Astrocyte of the cerebellum (primary cell): Measurements from ENCODE around the gene PM20D1.
"Not testable (repeated sequence)": the region's sequence is repeated elsewhere in the genome, so short reads cannot be mapped to it uniquely, and the experiment has no call there.

Experiments
- DNase-seq: peaks from one replicate; pipeline ENCODE4 v3.0.0-alpha.2; 2011; ENCODE audit warnings: low read depth
- H3K4me3 ChIP-seq: 2 replicates; pipeline ENCODE4 v1.5.1; 2011; ENCODE audit warnings: mild to moderate bottlenecking, low read depth, low read length, moderate library complexity
- in situ Hi-C: cut with HindIII; loops from 2 replicates; pipeline ENCODE4 v1.10.0; 2017; ENCODE audit warnings: low sequenced_read_pairs
- TF ChIP-seq, protein P1 (sequence below): IDR thresholded peaks from 2 replicates; pipeline ENCODE4 v1.5.1; 2012; ENCODE audit warnings: low read length, low read depth, moderate library complexity, mild to moderate bottlenecking; ENCODE audit errors: missing control alignments

PM20D1 gene, protein sequence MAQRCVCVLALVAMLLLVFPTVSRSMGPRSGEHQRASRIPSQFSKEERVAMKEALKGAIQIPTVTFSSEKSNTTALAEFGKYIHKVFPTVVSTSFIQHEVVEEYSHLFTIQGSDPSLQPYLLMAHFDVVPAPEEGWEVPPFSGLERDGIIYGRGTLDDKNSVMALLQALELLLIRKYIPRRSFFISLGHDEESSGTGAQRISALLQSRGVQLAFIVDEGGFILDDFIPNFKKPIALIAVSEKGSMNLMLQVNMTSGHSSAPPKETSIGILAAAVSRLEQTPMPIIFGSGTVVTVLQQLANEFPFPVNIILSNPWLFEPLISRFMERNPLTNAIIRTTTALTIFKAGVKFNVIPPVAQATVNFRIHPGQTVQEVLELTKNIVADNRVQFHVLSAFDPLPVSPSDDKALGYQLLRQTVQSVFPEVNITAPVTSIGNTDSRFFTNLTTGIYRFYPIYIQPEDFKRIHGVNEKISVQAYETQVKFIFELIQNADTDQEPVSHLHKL

DNA sequence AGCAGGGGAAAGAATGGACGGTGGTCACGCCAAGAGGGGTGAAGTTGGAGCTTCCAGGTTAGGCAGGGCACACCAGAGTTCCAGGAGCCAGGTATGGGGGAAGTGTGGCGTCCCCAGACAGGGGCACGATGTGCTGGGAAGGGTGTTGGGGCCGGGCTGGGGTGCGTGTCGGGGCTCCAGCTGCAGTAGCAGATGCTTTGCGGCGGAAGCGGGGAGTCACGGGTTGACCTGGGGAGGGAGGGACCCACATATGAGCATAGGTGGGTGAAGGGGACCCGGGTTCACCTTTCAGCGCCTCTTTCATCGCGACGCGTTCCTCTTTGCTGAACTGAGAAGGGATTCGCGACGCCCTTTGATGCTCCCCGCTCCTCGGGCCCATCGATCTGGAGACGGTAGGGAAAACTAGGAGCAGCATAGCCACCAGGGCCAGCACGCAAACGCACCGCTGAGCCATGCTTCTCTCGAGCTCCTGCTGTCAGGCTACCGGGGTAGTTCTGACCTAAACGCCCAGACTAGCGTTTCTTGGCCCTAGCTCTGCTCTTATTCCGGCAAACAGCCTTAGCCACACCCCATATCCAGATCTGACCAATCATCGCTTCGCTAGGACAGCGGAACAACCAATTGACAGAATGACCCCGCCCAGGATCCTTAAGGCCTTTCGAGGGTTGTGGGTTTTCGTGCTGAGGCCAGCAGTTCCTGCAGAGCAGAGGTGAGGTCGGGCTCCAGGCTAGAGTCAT, at the start of gene PM20D1:
TSS of gene PM20D1 (minus strand) at position 514 of the 737 bp plus-strand sequence. CDS start at position 454, 60 bp downstream.
- peak within 1 kb of the TSS; percentile 3 for H3K4me3 ChIP-seq
- peak; percentile 20 for DNase-seq
- in situ Hi-C loops = no loop called here
- TF ChIP-seq, protein P1, sequence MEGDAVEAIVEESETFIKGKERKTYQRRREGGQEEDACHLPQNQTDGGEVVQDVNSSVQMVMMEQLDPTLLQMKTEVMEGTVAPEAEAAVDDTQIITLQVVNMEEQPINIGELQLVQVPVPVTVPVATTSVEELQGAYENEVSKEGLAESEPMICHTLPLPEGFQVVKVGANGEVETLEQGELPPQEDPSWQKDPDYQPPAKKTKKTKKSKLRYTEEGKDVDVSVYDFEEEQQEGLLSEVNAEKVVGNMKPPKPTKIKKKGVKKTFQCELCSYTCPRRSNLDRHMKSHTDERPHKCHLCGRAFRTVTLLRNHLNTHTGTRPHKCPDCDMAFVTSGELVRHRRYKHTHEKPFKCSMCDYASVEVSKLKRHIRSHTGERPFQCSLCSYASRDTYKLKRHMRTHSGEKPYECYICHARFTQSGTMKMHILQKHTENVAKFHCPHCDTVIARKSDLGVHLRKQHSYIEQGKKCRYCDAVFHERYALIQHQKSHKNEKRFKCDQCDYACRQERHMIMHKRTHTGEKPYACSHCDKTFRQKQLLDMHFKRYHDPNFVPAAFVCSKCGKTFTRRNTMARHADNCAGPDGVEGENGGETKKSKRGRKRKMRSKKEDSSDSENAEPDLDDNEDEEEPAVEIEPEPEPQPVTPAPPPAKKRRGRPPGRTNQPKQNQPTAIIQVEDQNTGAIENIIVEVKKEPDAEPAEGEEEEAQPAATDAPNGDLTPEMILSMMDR = no peak

DNA sequence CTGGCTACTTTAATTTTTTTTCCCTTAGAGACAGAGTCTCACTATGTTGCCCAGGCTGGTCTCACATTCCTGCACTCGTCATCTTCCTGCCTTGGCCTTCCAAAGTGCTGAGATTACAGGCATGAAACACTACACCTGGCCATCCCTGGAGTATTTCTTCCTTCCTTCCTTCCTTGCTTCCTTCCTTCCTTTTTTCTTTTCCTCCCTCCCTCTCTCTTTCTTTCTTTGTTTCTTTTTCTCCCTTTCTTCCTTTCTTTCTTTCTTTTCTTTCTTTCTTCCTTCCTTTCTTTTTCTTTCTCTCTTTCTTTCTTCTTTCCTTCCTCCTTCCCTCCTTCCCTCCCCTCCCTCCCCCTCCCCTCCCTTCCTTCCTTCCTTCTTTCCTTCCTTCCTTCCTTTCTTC, 46.4 kb upstream of the PM20D1 start:
- no peak for DNase-seq
- TF ChIP-seq, protein P1 = no peak
- no peak overlapping the region for H3K4me3 ChIP-seq
- in situ Hi-C loops = no loop called here

DNA sequence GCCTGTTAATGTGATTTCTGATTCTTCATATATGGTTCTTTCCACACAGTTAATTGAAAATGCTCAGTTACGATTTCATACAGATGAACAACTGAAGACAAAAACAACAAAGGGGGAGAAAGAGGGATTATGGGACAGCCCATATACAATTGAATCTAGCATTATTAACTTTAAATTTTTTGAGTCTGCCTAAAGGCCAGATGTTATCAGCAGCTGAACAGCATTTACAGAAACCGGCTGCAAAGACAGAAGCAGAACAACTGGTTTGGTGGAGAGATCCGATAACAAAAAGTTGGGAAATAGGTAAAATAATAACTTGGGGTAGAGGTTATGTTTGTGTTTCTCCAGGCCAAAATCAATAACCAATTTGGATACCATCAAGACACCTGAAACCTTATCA, 44.2 kb upstream of the PM20D1 start:
- DNase-seq, in situ Hi-C loops, H3K4me3 ChIP-seq: not testable (repeated sequence)

DNA sequence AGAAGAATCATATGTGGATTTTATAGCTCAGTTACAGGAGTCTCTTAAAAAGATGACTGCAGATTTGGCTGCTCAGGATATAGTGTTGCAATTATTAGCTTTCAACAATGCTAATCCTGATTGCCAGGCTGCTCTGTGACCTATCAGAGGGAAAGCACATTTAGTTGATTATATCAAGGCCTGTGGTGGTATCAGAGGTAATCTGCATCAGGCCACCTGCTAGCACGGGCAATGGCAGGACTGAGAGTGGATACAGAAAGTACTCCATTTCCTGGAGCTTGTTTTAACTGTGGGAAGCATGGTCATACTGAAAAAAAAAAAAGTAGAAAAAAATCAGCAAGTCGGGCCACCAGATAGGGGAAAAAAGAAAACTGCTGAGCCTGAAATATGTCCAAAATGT, 42.2 kb upstream of the PM20D1 start:
- DNase-seq, H3K4me3 ChIP-seq, in situ Hi-C loops: not testable (repeated sequence)

DNA sequence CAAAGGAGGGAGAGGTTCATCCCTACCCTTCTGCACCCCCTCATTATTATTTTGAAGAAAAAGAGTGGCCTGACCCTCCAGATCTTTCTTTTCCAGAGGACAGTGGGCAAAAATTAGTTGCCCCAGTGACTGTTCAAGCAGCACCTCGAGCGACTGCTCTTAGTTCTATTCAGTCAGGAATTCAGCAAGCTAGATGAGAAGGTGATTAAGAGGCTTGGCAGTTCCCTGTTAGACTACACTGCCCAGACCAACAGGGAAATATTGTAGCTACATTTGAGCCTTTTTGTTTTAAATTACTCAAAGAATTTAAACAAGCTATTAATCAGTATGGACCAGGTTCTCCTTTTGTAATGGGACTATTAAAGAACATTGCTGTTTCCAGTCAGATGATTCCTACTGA, 41.5 kb upstream of the PM20D1 start:
- DNase-seq, in situ Hi-C loops, H3K4me3 ChIP-seq: not testable (repeated sequence)

DNA sequence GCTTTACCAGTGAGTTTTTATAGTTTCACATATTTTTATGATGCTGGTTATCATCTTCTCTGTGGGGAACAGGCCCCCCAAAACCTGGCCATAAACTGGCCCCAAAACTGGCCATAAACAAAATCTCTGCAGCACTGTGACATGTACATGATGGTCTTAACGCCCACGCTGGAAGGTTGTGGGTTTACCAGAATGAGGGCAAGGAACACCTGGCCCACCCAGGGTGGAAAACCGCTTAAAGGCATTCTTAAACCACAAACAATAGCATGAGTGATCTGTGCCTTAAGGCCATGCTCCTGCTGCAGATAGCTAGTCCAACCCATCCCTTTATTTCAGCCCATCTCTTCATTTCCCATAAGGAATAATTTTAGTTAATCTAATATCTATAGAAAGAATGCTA, 40.7 kb upstream of the PM20D1 start:
- in situ Hi-C loops, H3K4me3 ChIP-seq, DNase-seq: not testable (repeated sequence)

DNA sequence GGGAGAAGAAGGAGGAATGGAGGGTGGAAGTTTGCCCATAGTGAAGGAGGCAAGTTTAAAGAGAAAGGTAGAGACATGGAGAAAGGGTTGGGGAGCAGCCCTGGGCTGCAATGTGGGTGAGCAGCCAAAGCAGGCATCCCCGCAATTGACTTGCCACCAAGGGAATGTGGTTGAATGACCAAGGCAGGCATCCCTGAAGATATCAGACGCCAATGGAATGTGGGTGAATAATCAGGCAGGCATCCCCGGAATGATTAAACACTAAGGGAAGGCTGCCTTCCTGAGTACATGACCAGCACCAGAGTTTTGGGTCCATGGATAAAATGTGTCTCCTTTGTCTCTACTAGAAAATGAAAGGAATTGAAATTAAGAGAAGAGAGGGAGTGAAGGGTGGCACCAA, 39.8 kb upstream of the PM20D1 start:
- H3K4me3 ChIP-seq = not testable (repeated sequence)

DNA sequence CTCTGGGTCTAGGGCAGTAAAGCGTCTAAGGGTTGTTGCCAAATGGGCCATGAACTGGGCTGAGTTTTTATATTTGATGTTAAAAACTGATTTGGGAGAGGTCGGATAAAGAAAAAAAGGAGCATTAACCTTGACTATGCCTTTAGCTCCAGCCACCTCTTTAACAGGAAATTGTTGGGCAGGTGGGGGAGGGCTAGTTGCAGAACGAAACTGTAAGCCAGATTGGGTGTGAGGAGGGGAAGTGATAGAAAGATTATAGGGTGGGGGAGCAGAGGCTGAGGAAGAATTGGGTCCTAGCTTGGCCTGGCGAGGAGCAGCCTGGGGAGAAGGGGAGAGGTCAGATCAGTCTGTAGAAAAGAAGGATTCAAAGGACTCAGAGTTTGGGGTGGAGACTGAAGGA, 39.1 kb upstream of the PM20D1 start:
- in situ Hi-C loops, H3K4me3 ChIP-seq, DNase-seq: not testable (repeated sequence)

More for the DNA sequence above, 39.8 kb upstream of the PM20D1 start:
- in situ Hi-C loops = not testable (repeated sequence)
- peak; percentile 37 for DNase-seq

DNA sequence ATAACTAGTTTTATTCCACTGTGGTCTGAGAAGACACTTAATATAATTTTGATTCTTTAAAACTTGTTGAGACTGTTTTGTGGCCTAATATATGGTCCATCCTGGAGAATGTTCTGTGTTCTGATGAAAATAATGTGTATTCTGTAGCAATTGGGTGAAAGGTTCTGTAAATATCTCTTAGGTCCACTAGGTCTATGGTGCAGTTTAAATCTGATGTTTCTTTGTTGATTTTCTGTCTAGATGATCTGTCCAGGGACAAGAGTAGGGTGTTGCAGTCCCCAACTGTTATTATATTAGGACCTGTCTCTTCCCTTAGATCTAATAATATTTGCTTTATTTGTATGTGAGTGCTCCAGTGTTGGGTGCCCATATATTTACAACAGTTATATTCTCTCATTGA, 33.9 kb upstream of the PM20D1 start:
- TF ChIP-seq, protein P1 = no peak
- no peak overlapping the region for H3K4me3 ChIP-seq
- in situ Hi-C loops = no loop called here
- no peak for DNase-seq
